ENCODE data around the gene SLCO2B1.

DNA sequence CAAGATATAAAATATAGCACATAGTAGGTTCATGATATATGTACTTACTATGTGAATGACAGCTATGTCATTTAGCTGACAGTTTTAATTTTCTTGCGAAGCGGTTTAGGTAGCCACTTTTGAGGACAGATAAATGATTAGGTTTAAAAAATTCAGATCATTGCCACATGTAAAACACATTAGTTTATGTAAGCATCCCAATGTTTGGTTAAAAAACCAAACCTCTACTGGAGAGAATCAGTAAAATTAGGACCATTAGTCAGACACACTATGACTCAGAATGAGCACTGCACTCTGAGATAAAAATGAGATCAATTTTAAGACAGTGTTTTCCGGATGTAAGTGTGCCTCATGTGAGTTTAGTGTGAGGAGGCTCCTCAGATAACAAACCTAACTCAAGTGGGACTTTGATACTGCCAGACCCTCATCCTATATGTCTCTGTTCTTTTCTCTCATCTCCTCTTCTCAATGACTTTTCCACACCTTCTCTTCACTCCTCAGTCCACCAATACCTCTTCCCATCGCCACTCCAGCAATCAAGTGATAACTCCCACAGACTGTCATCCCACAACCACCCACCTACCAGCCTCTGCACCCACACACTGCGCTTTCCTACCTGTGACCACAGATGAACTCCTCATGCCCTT lies 47.4 kb upstream of the SLCO2B1 start:
- TF ChIP-seq, protein P1, sequence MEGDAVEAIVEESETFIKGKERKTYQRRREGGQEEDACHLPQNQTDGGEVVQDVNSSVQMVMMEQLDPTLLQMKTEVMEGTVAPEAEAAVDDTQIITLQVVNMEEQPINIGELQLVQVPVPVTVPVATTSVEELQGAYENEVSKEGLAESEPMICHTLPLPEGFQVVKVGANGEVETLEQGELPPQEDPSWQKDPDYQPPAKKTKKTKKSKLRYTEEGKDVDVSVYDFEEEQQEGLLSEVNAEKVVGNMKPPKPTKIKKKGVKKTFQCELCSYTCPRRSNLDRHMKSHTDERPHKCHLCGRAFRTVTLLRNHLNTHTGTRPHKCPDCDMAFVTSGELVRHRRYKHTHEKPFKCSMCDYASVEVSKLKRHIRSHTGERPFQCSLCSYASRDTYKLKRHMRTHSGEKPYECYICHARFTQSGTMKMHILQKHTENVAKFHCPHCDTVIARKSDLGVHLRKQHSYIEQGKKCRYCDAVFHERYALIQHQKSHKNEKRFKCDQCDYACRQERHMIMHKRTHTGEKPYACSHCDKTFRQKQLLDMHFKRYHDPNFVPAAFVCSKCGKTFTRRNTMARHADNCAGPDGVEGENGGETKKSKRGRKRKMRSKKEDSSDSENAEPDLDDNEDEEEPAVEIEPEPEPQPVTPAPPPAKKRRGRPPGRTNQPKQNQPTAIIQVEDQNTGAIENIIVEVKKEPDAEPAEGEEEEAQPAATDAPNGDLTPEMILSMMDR (IDR thresholded peaks at IDR 0.05) = no peak
- TF ChIP-seq POLR2A (IDR thresholded peaks at IDR 0.05) (no peak), EP300 (IDR thresholded peaks at IDR 0.05) (no peak)

All from tibial nerve (tissue), 4 donors.